SK-N-SH treated with all-trans-retinoic acid at 6 μM for 48 hours (cell line): Measurements from ENCODE around the gene DEFB125.

ENCODE experiments used
- ARNTL ChIP-seq: fragments of 450-650 bp; formaldehyde crosslinking; IDR thresholded peaks from 2 replicates; pipeline ENCODE4 v1.5.0; 2020; ENCODE audit warnings: low read depth, mild to moderate bottlenecking, moderate library complexity, borderline replicate concordance
- BACH2 ChIP-seq: fragments of 250-450 bp; sonication (Bioruptor Pico); IDR thresholded peaks from 2 replicates; pipeline ENCODE4 v1.9.0; 2021; ENCODE audit warnings: mild to moderate bottlenecking, borderline replicate concordance
- GLIS3 ChIP-seq: fragments of 250-450 bp; sonication (Bioruptor Pico); IDR thresholded peaks from 2 replicates; pipeline ENCODE4 v1.5.0; 2020; ENCODE audit warnings: mild to moderate bottlenecking, moderate library complexity
- OSR1 ChIP-seq: fragments of 250-450 bp; sonication (Bioruptor Pico); IDR thresholded peaks from 2 replicates; pipeline ENCODE4 v1.8.0; 2022; ENCODE audit warnings: moderate library complexity, mild to moderate bottlenecking, inconsistent platforms
- PATZ1 ChIP-seq: fragments of 250-450 bp; sonication (Bioruptor Pico); IDR thresholded peaks from 2 replicates; pipeline ENCODE4 v1.8.0; 2020; ENCODE audit warnings: mild to moderate bottlenecking, moderate library complexity, borderline replicate concordance
- POU6F1 ChIP-seq: fragments of 250-450 bp; sonication (Bioruptor Pico); IDR thresholded peaks from 2 replicates; pipeline ENCODE4 v1.8.0; 2021; ENCODE audit warnings: low read depth, mild to moderate bottlenecking, moderate library complexity, borderline replicate concordance
- RARB ChIP-seq: fragments of 250-450 bp; sonication (Bioruptor Pico); IDR thresholded peaks from 2 replicates; pipeline ENCODE4 v1.8.0; 2021; ENCODE audit warnings: mild to moderate bottlenecking, moderate library complexity
- TSHZ2 ChIP-seq: fragments of 250-450 bp; sonication (Bioruptor Pico); IDR thresholded peaks from 2 replicates; pipeline ENCODE4 v1.5.0; 2020; ENCODE audit warnings: mild to moderate bottlenecking, moderate library complexity
- ZC3H10 ChIP-seq: fragments of 250-450 bp; sonication (Bioruptor Pico); IDR thresholded peaks from 2 replicates; pipeline ENCODE4 v1.5.1; 2021; ENCODE audit warnings: mild to moderate bottlenecking, moderate library complexity
- ZFP3 ChIP-seq: fragments of 250-450 bp; sonication (Bioruptor Pico); IDR thresholded peaks from 2 replicates; pipeline ENCODE4 v1.5.0; 2020; ENCODE audit warnings: mild to moderate bottlenecking, moderate library complexity
- ZFP30 ChIP-seq: fragments of 450-650 bp; formaldehyde crosslinking; IDR thresholded peaks from 2 replicates; pipeline ENCODE4 v1.5.0; 2022; ENCODE audit warnings: mild to moderate bottlenecking, moderate library complexity
- ZNF70 ChIP-seq: fragments of 450-650 bp; formaldehyde crosslinking; IDR thresholded peaks from 2 replicates; pipeline ENCODE4 v1.5.0; 2020; ENCODE audit warnings: mild to moderate bottlenecking, moderate library complexity

- no peak for TF ChIP-seq GLIS3
- no peak for TF ChIP-seq ZFP3 (CRISPR knock-in tag)
- no peak for TF ChIP-seq TSHZ2 (CRISPR knock-in tag)
- TF ChIP-seq ARNTL (CRISPR knock-in tag) = no peak
- TF ChIP-seq RARB (CRISPR knock-in tag) = no peak
- no peak for TF ChIP-seq OSR1 (CRISPR knock-in tag)
- TF ChIP-seq POU6F1 = no peak
- TF ChIP-seq BACH2 (CRISPR knock-in tag) = no peak
- no peak for TF ChIP-seq ZC3H10 (CRISPR knock-in tag)
- no peak for TF ChIP-seq PATZ1 (CRISPR knock-in tag)
- no peak for TF ChIP-seq ZNF70 (CRISPR knock-in tag)
- TF ChIP-seq ZFP30 (CRISPR knock-in tag) = no peak
Observed at GRCh38 chr20:93641-94040, 6.2 kb downstream of the DEFB125 start.
